Mesothelial cell of epicardium (in vitro differentiated cells): ENCODE data around the gene GPRIN3. TPM values are rescaled to one million over a fixed set of nuclear protein-coding genes. Genes with fewer than 3 reads are reported as not detected.

Experiments
- DNase-seq, 2 experiments: peaks; one replicate each; pipeline ENCODE4 v3.0.0; 2021; ENCODE audit warnings: low spot score in 2 of 2; ENCODE audit not compliant: unreplicated experiment in 2 of 2
- H3K27ac Mint-ChIP-seq: 2 replicates; pipeline ENCODE4 v1.8.0; 2021; ENCODE audit warnings: mixed read lengths
- H3K27me3 Mint-ChIP-seq: 2 replicates; pipeline ENCODE4 v1.8.0; 2021; ENCODE audit warnings: low read depth, mixed read lengths
- H3K36me3 Mint-ChIP-seq: 2 replicates; pipeline ENCODE4 v1.8.0; 2021; ENCODE audit warnings: mixed read lengths
- H3K4me1 Mint-ChIP-seq: 2 replicates; pipeline ENCODE4 v1.8.0; 2021; ENCODE audit warnings: mixed read lengths
- H3K4me3 Mint-ChIP-seq: 2 replicates; pipeline ENCODE4 v1.8.0; 2021; ENCODE audit warnings: mild to moderate bottlenecking, moderate library complexity, mixed read lengths
- H3K9me3 Mint-ChIP-seq: 2 replicates; pipeline ENCODE4 v1.8.0; 2021; ENCODE audit warnings: mixed read lengths
- total RNA-seq: library from RNA; stranded (reverse); gene quantifications from 3 replicates; pipeline ENCODE4 v1.2.1, GENCODE V29; 2021
- TF ChIP-seq, protein P1 (sequence below): fragments of 200-600 bp; sonication (generic); IDR thresholded peaks from one replicate; pipeline ENCODE4 v1.5.0; 2021; ENCODE audit warnings: antibody characterized with exemption; ENCODE audit not compliant: unreplicated experiment

GPRIN3 gene
- total RNA-seq, 1 donor from 2014 or later, result 1.5 TPM

- no peaks in the 10 kb centered on the region for H3K36me3 Mint-ChIP-seq
- no peak overlapping the region for H3K4me3 Mint-ChIP-seq
- H3K27me3 Mint-ChIP-seq, result peaks cover 7% of the 10 kb centered on the region
- TF ChIP-seq, protein P1, sequence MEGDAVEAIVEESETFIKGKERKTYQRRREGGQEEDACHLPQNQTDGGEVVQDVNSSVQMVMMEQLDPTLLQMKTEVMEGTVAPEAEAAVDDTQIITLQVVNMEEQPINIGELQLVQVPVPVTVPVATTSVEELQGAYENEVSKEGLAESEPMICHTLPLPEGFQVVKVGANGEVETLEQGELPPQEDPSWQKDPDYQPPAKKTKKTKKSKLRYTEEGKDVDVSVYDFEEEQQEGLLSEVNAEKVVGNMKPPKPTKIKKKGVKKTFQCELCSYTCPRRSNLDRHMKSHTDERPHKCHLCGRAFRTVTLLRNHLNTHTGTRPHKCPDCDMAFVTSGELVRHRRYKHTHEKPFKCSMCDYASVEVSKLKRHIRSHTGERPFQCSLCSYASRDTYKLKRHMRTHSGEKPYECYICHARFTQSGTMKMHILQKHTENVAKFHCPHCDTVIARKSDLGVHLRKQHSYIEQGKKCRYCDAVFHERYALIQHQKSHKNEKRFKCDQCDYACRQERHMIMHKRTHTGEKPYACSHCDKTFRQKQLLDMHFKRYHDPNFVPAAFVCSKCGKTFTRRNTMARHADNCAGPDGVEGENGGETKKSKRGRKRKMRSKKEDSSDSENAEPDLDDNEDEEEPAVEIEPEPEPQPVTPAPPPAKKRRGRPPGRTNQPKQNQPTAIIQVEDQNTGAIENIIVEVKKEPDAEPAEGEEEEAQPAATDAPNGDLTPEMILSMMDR, result no peak
- no peak for DNase-seq
- H3K4me1 Mint-ChIP-seq, result no peaks in the 10 kb centered on the region
- no peaks in the 10 kb centered on the region for H3K9me3 Mint-ChIP-seq
- H3K27ac Mint-ChIP-seq, result no peak overlapping the region
These were observed 29.3 kb upstream of the GPRIN3 start for GRCh38 chr4:89336818-89337420.

GRCh38 chr4:89334830-89335229, 27.2 kb upstream of the GPRIN3 start:
- no peak overlapping the region for H3K27ac Mint-ChIP-seq
- H3K27me3 Mint-ChIP-seq, result peaks cover 7% of the 10 kb centered on the region
- no peaks in the 10 kb centered on the region for H3K4me1 Mint-ChIP-seq
- TF ChIP-seq, protein P1, result no peak
- no peak overlapping the region for H3K4me3 Mint-ChIP-seq
- no peaks in the 10 kb centered on the region for H3K36me3 Mint-ChIP-seq
- no peaks in the 10 kb centered on the region for H3K9me3 Mint-ChIP-seq
- DNase-seq, result no peak

- Mint-ChIP-seq H3K27me3 (peaks cover 7% of the 10 kb centered on the region), H3K9me3 (no peaks in the 10 kb centered on the region), H3K4me1 (no peaks in the 10 kb centered on the region), H3K27ac (no peak overlapping the region), H3K36me3 (no peaks in the 10 kb centered on the region), H3K4me3 (no peak overlapping the region)
- TF ChIP-seq, protein P1, result no peak
- DNase-seq, result no peak
These were observed 26.7 kb upstream of the GPRIN3 start for GRCh38 chr4:89334311-89334710.

GRCh38 chr4:89331686-89332544, 24.3 kb upstream of the GPRIN3 start:
- peaks cover 8% of the 10 kb centered on the region for H3K9me3 Mint-ChIP-seq
- H3K4me1 Mint-ChIP-seq, result no peaks in the 10 kb centered on the region

GRCh38 chr4:89331197-89331596, 23.6 kb upstream of the GPRIN3 start:
- Mint-ChIP-seq H3K36me3 (no peaks in the 10 kb centered on the region), H3K27me3 (peaks cover 5% of the 10 kb centered on the region), H3K4me1 (no peaks in the 10 kb centered on the region), H3K4me3 (no peak overlapping the region), H3K27ac (no peak overlapping the region), H3K9me3 (peaks cover 8% of the 10 kb centered on the region)
- no peak for DNase-seq
- TF ChIP-seq, protein P1, result no peak

More at GRCh38 chr4:89331686-89332544, 24.3 kb upstream of the GPRIN3 start:
- peaks cover 5% of the 10 kb centered on the region for H3K27me3 Mint-ChIP-seq
- DNase-seq, result no peak
- H3K27ac Mint-ChIP-seq, result no peak overlapping the region
- H3K4me3 Mint-ChIP-seq, result no peak overlapping the region
- no peaks in the 10 kb centered on the region for H3K36me3 Mint-ChIP-seq
- TF ChIP-seq, protein P1, result no peak
